Sigmoid colon (tissue), 7 donors: ENCODE measurements around the gene GAL3ST2. TPM values are rescaled to one million over a fixed set of nuclear protein-coding genes. Genes with fewer than 3 reads are reported as not detected.

Experiments
- DNase-seq: peaks from one replicate; pipeline ENCODE4 v3.0.0-alpha.2; 2019
- H3K27ac ChIP-seq, 4 donors: fragments of 200-600 bp; sonication (generic); one replicate each; pipeline ENCODE4 v1.5.1; 2016 to 2019; ENCODE audit warnings: mild to moderate bottlenecking in 1 of 4
- H3K27me3 ChIP-seq, 3 donors: fragments of 200-600 bp; sonication (generic); one replicate each; pipeline ENCODE4 v1.5.1; 2019; ENCODE audit warnings: mild to moderate bottlenecking in 1 of 3
- H3K36me3 ChIP-seq, 4 donors: fragments of 200-600 bp; sonication (generic); one replicate each; pipeline ENCODE4 v1.5.1; 2016 to 2019
- H3K4me1 ChIP-seq, 4 donors: fragments of 200-600 bp; sonication (generic); one replicate each; pipeline ENCODE4 v1.5.1; 2017 to 2019
- H3K4me3 ChIP-seq, 4 donors: fragments of 200-600 bp; sonication (generic); one replicate each; pipeline ENCODE4 v1.5.1; 2017 to 2019; ENCODE audit warnings: mild to moderate bottlenecking in 2 of 4, moderate library complexity in 1 of 4
- H3K9me3 ChIP-seq, 4 donors: fragments of 200-600 bp in 3 of 4; sonication (generic) in 3 of 4; one replicate each; pipeline versions ENCODE4 v1.5.1 to v1.6.1; 2013 to 2019
- CTCF ChIP-seq, 4 experiments: fragments of 450-650 bp in 3 of 4; fragments of 200-600 bp in 1 of 4; IDR thresholded peaks; one replicate each; pipeline ENCODE4 v1.5.1; 2016 to 2019; ENCODE audit warnings: antibody characterized with exemption in 4 of 4, mild to moderate bottlenecking in 3 of 4, moderate library complexity in 2 of 4
- EP300 ChIP-seq, 4 donors: sonication (generic); formaldehyde crosslinking; IDR thresholded peaks; one replicate each; pipeline ENCODE4 v1.6.1; 2017; ENCODE audit warnings: antibody characterized with exemption in 4 of 4
- POLR2A ChIP-seq, 2 donors: fragments of 450-650 bp; IDR thresholded peaks; one replicate each; pipeline ENCODE4 v1.6.1; 2016; ENCODE audit warnings: antibody characterized with exemption in 2 of 2, mild to moderate bottlenecking in 2 of 2, moderate library complexity in 2 of 2
- POLR2AphosphoS5 ChIP-seq, 4 donors: sonication (generic); formaldehyde crosslinking; IDR thresholded peaks; one replicate each; pipeline ENCODE4 v1.6.1; 2017; ENCODE audit warnings: antibody characterized with exemption in 4 of 4
- WGBS, 2 donors: extraction: QIAGEN DNeasy Blood & Tissue Kit; methylation state at CpG; one replicate each; pipeline ENCODE4 v1.1.7; 2013; 5-methylcytosine and 5-hydroxymethylcytosine counted together
- intact Hi-C: fragments of 100-400 bp; cut with DNase I; formaldehyde crosslinking; loops from one replicate; pipeline ENCODE4 v1.15.1; 2023
- polyA plus RNA-seq, 3 donors: library from polyadenylated mRNA; stranded (reverse); fragments of 200-250 nt; gene quantifications; one replicate each; pipeline ENCODE4 v1.2.3, GENCODE V29; 2013
- total RNA-seq, 4 donors: library from RNA; depleted of rRNA; stranded (reverse); fragments of >200 nt; gene quantifications; one replicate each; pipeline ENCODE4 v1.1.0, GENCODE V29; 2016
- donor health status: healthy with polysubstance abuse.
- donor health status: Bipolar disorder and iron deficiency.
- donor health status: healthy.

GAL3ST2 gene
- total and polyA plus RNA-seq, 7 donors: 0.33 to 13.6 (median 3.0) TPM; not detected in 2

GRCh38 chr2:241773511-241774418 is 2.9 kb upstream of the GAL3ST2 start:
- H3K4me3 ChIP-seq: no peak overlapping the region
- H3K27me3 ChIP-seq: peaks cover 5 to 69% (median 40%) of the 10 kb centered on the region in 3 donors
- no peaks in the 10 kb centered on the region for H3K9me3 ChIP-seq
- DNase-seq: peak; percentile 62
- H3K27ac ChIP-seq: no peak overlapping the region
- no peaks in the 10 kb centered on the region for H3K36me3 ChIP-seq
- TF ChIP-seq CTCF (IDR thresholded peaks at IDR 0.05) (no peak), POLR2A (IDR thresholded peaks at IDR 0.05) (no peak), POLR2AphosphoS5 (IDR thresholded peaks at IDR 0.05) (no peak), EP300 (IDR thresholded peaks at IDR 0.05) (no peak)
- intact Hi-C loops: no loop called here
- WGBS, 2 donors: 19 to 68% methylated on average over 29 of the region's 29 CpGs
- H3K4me1 ChIP-seq: peaks cover 0 to 10% (median 8%) of the 10 kb centered on the region in 4 donors

- Histone ChIP-seq H3K4me1 (peaks cover 0 to 10% (median 8%) of the 10 kb centered on the region in 4 donors), H3K36me3 (no peaks in the 10 kb centered on the region), H3K27ac (no peak overlapping the region), H3K27me3 (peaks cover 5 to 69% (median 40%) of the 10 kb centered on the region in 3 donors), H3K9me3 (no peaks in the 10 kb centered on the region), H3K4me3 (no peak overlapping the region)
- TF ChIP-seq EP300 (IDR thresholded peaks at IDR 0.05) (no peak), POLR2AphosphoS5 (IDR thresholded peaks at IDR 0.05) (no peak), CTCF (IDR thresholded peaks at IDR 0.05) (no peak), POLR2A (IDR thresholded peaks at IDR 0.05) (no peak)
- peak; percentile 62 for DNase-seq
- intact Hi-C loops: no loop called here
- 13 to 56% methylated on average over 40 of the region's 40 CpGs for WGBS, 2 donors
Measured at GRCh38 chr2:241774419-241775222, 2.0 kb upstream of the GAL3ST2 start.

GRCh38 chr2:241775223-241776177 is 1.1 kb upstream of the GAL3ST2 start:
- H3K36me3 ChIP-seq: no peaks in the 10 kb centered on the region
- peaks cover 0 to 10% (median 8%) of the 10 kb centered on the region in 4 donors for H3K4me1 ChIP-seq
- peak; percentile 57 for DNase-seq
- H3K27me3 ChIP-seq: peaks cover 5 to 69% (median 40%) of the 10 kb centered on the region in 3 donors
- no peak overlapping the region for H3K4me3 ChIP-seq
- 16 to 74% methylated on average over 34 of the region's 34 CpGs for WGBS, 2 donors
- intact Hi-C loops: no loop called here
- H3K27ac ChIP-seq: no peak overlapping the region
- TF ChIP-seq POLR2AphosphoS5 (IDR thresholded peaks at IDR 0.05): no peak
- H3K9me3 ChIP-seq: no peaks in the 10 kb centered on the region

GRCh38 chr2:241777170-241777685 is 606 bp downstream of the GAL3ST2 start:
- no peak overlapping the region for H3K27ac ChIP-seq
- WGBS, 2 donors: 12 to 65% methylated on average over 22 of the region's 22 CpGs
- no peaks in the 10 kb centered on the region for H3K9me3 ChIP-seq
- intact Hi-C loops: no loop called here
- no peaks in the 10 kb centered on the region for H3K36me3 ChIP-seq
- peaks cover 0 to 52% (median 40%) of the 10 kb centered on the region in 3 donors for H3K27me3 ChIP-seq
- TF ChIP-seq POLR2A (IDR thresholded peaks at IDR 0.05) (no peak), EP300 (IDR thresholded peaks at IDR 0.05) (no peak), POLR2AphosphoS5 (IDR thresholded peaks at IDR 0.05) (no peak), CTCF (IDR thresholded peaks at IDR 0.05) (no peak)
- no peaks in the 10 kb centered on the region for H3K4me1 ChIP-seq
- H3K4me3 ChIP-seq: no peak overlapping the region
- DNase-seq: peak; percentile 34
